ENCODE measurements around the gene ARG1. TPM values are rescaled to one million over a fixed set of nuclear protein-coding genes. Genes with fewer than 3 reads are reported as not detected.

ARG1 gene
- total and polyA plus RNA-seq, 4 donors, result 238 to 1,194 (median 883) TPM

GRCh38 chr6:131581523-131581922 is 8.5 kb downstream of the ARG1 start:
- no peak overlapping the region for H3K9ac ChIP-seq (ENCODE audit: low read depth in 1 of 2, low read length in 2 of 2)
- H3K36me3 ChIP-seq (ENCODE audit: control insufficient read depth in 4 of 4, insufficient read depth in 3 of 4, low read depth in 1 of 4, low read length in 3 of 4), result peaks cover 12 to 82% (median 63%) of the 10 kb centered on the region in 4 donors
- H3K4me3 ChIP-seq (ENCODE audit: low read depth in 1 of 3, low read length in 3 of 3), result no peak overlapping the region
- TF ChIP-seq REST (IDR thresholded peaks at IDR 0.05) (no peak), FOXA1 (IDR thresholded peaks at IDR 0.05) (no peak), SP1 (IDR thresholded peaks at IDR 0.05) (no peak), RAD21 (IDR thresholded peaks at IDR 0.05) (no peak), JUND (IDR thresholded peaks at IDR 0.05) (no peak), RXRA (IDR thresholded peaks at IDR 0.05) (peak in 1 of 2 donors; percentile 42), EGR1 (IDR thresholded peaks at IDR 0.05; ENCODE audit: low read depth in 2 of 2) (no peak)
- peak overlapping the region in 1 of 2 donors; percentile 17 for H3K27ac ChIP-seq (ENCODE audit: low read depth in 1 of 2, low read length in 2 of 2)
- peaks cover 0 to 33% (median 11%) of the 10 kb centered on the region in 4 donors for H3K4me1 ChIP-seq (ENCODE audit: control insufficient read depth in 4 of 4, insufficient read depth in 4 of 4, low read length in 3 of 4)
- no peak for DNase-seq (ENCODE audit: low spot score)
- no peaks in the 10 kb centered on the region for H3K9me3 ChIP-seq (ENCODE audit: control insufficient read depth in 4 of 4, low read length in 3 of 4)
- H3K27me3 ChIP-seq (ENCODE audit: control insufficient read depth in 4 of 4, insufficient read depth in 4 of 4, low read length in 3 of 4), result no peaks in the 10 kb centered on the region

- H3K27ac ChIP-seq (ENCODE audit: low read depth in 1 of 2, low read length in 2 of 2), result no peak overlapping the region
- H3K27me3 ChIP-seq (ENCODE audit: control insufficient read depth in 4 of 4, insufficient read depth in 4 of 4, low read length in 3 of 4), result no peaks in the 10 kb centered on the region
- H3K4me3 ChIP-seq (ENCODE audit: low read depth in 1 of 3, low read length in 3 of 3), result no peak overlapping the region
- H3K4me1 ChIP-seq (ENCODE audit: control insufficient read depth in 4 of 4, insufficient read depth in 4 of 4, low read length in 3 of 4), result no peaks in the 10 kb centered on the region
- H3K9me3 ChIP-seq (ENCODE audit: control insufficient read depth in 4 of 4, low read length in 3 of 4), result no peaks in the 10 kb centered on the region
- H3K36me3 ChIP-seq (ENCODE audit: control insufficient read depth in 4 of 4, insufficient read depth in 3 of 4, low read depth in 1 of 4, low read length in 3 of 4), result peaks cover 3 to 75% (median 52%) of the 10 kb centered on the region in 4 donors
- TF ChIP-seq JUND (IDR thresholded peaks at IDR 0.05) (peak in 1 of 2 donors; percentile 25), RAD21 (IDR thresholded peaks at IDR 0.05) (no peak)
- WGBS, result 70% methylated on average over 4 of the region's 4 CpGs
- H3K9ac ChIP-seq (ENCODE audit: low read depth in 1 of 2, low read length in 2 of 2), result no peak overlapping the region
- no peak for DNase-seq (ENCODE audit: low spot score)
Measured at GRCh38 chr6:131586543-131586942, 13.5 kb downstream of the ARG1 start.

GRCh38 chr6:131587909-131588308 is 14.9 kb downstream of the ARG1 start:
- Histone ChIP-seq H3K9me3 (ENCODE audit: control insufficient read depth in 4 of 4, low read length in 3 of 4) (no peaks in the 10 kb centered on the region), H3K4me1 (ENCODE audit: control insufficient read depth in 4 of 4, insufficient read depth in 4 of 4, low read length in 3 of 4) (no peaks in the 10 kb centered on the region), H3K36me3 (ENCODE audit: control insufficient read depth in 4 of 4, insufficient read depth in 3 of 4, low read depth in 1 of 4, low read length in 3 of 4) (peaks cover 3 to 67% (median 47%) of the 10 kb centered on the region in 4 donors), H3K27me3 (ENCODE audit: control insufficient read depth in 4 of 4, insufficient read depth in 4 of 4, low read length in 3 of 4) (no peaks in the 10 kb centered on the region), H3K4me3 (ENCODE audit: low read depth in 1 of 3, low read length in 3 of 3) (no peak overlapping the region), H3K27ac (ENCODE audit: low read depth in 1 of 2, low read length in 2 of 2) (no peak overlapping the region), H3K9ac (ENCODE audit: low read depth in 1 of 2, low read length in 2 of 2) (no peak overlapping the region)
- 97% methylated on average over 4 of the region's 4 CpGs for WGBS
- no peak for DNase-seq (ENCODE audit: low spot score)
- TF ChIP-seq JUND (IDR thresholded peaks at IDR 0.05) (no peak), SP1 (IDR thresholded peaks at IDR 0.05) (no peak), HNF4A (conservative IDR thresholded peaks at IDR 0.05) (no peak), RAD21 (IDR thresholded peaks at IDR 0.05) (no peak), YY1 (IDR thresholded peaks at IDR 0.05) (no peak), EGR1 (IDR thresholded peaks at IDR 0.05; ENCODE audit: low read depth in 2 of 2) (no peak), NR2F2 (IDR thresholded peaks at IDR 0.05) (no peak), ZBTB33 (IDR thresholded peaks at IDR 0.05) (no peak), ATF3 (IDR thresholded peaks at IDR 0.05) (no peak), FOXA2 (IDR thresholded peaks at IDR 0.05) (no peak), HNF4G (IDR thresholded peaks at IDR 0.05) (no peak), CTCF (IDR thresholded peaks at IDR 0.05; ENCODE audit: low read depth, low read length, missing input control) (no peak), FOXA1 (IDR thresholded peaks at IDR 0.05) (no peak), MAX (IDR thresholded peaks at IDR 0.05) (no peak), GABPA (IDR thresholded peaks at IDR 0.05 in 1 of 2, conservative IDR thresholded peaks at IDR 0.05 in 1 of 2) (no peak), RXRA (IDR thresholded peaks at IDR 0.05) (no peak)

Measured in liver (tissue), 9 donors.